Activated gamma-delta T cell treated with anti-CD3 and anti-CD28 coated beads, Interleukin-2, amount 50 U/mL, for 16 hours (primary cell): ENCODE measurements around the gene SLC25A22.

ENCODE experiments used
- DNase-seq: peaks from one replicate; pipeline ENCODE4 v3.0.0-alpha.2; 2020; ENCODE audit warnings: low read depth

SLC25A22 gene

GRCh38 chr11:803467-803742, 5.3 kb upstream of the SLC25A22 start:
- DNase-seq = no peak

- no peak for DNase-seq
Measured at GRCh38 chr11:802693-803466, 4.8 kb upstream of the SLC25A22 start.

- DNase-seq = no peak
Measured at GRCh38 chr11:802018-802617, 4.0 kb upstream of the SLC25A22 start.

GRCh38 chr11:801097-801780, 3.2 kb upstream of the SLC25A22 start:
- DNase-seq = no peak

GRCh38 chr11:800473-800872, 2.4 kb upstream of the SLC25A22 start:
- no peak for DNase-seq

- no peak for DNase-seq
Measured at GRCh38 chr11:799641-800316, 1.7 kb upstream of the SLC25A22 start.

- DNase-seq = peak; percentile 70
Measured at GRCh38 chr11:797296-798092, 587 bp downstream of the SLC25A22 start.

- DNase-seq = no peak
Measured at GRCh38 chr11:796565-797295, 1.4 kb downstream of the SLC25A22 start.

GRCh38 chr11:795634-796564, 2.2 kb downstream of the SLC25A22 start:
- DNase-seq = peak; percentile 70

- no peak for DNase-seq
Measured at GRCh38 chr11:794766-795633, 3.1 kb downstream of the SLC25A22 start.

GRCh38 chr11:794013-794765, 3.9 kb downstream of the SLC25A22 start:
- no peak for DNase-seq

- DNase-seq = no peak
Measured at GRCh38 chr11:793556-793955, 4.5 kb downstream of the SLC25A22 start.

GRCh38 chr11:792873-793272, 5.2 kb downstream of the SLC25A22 start:
- no peak for DNase-seq

- DNase-seq = no peak
Measured at GRCh38 chr11:792535-792821, 5.6 kb downstream of the SLC25A22 start.

GRCh38 chr11:791658-792534, 6.2 kb downstream of the SLC25A22 start:
- DNase-seq = no peak

GRCh38 chr11:790721-791564, 7.1 kb downstream of the SLC25A22 start:
- DNase-seq = no peak

GRCh38 chr11:789943-790342, 8.1 kb downstream of the SLC25A22 start, which contains the start of gene CEND1:
CEND1 (minus strand) TSS chr11:790090; CDS start chr11:788576, 1,514 bp downstream.
- no peak for DNase-seq
